Midbrain (tissue), 1 donor: ENCODE data around the gene SMTNL2.
"Not testable (repeated sequence)": the region's sequence is repeated elsewhere in the genome, so short reads cannot be mapped to it uniquely, and the experiment has no call there.

Source experiments
- DNase-seq: peaks from one replicate; lab custom pipeline; 2025; lab: John Stamatoyannopoulos, UW

Gene SMTNL2

GRCh38 chr17:4634976-4635375 lies 50.6 kb downstream of the SMTNL2 start:
- no peak for DNase-seq

GRCh38 chr17:4635823-4636375 lies 51.6 kb downstream of the SMTNL2 start:
- peak; percentile 13 for DNase-seq

GRCh38 chr17:4636474-4637100 lies 52.3 kb downstream of the SMTNL2 start:
- no peak for DNase-seq

DNA sequence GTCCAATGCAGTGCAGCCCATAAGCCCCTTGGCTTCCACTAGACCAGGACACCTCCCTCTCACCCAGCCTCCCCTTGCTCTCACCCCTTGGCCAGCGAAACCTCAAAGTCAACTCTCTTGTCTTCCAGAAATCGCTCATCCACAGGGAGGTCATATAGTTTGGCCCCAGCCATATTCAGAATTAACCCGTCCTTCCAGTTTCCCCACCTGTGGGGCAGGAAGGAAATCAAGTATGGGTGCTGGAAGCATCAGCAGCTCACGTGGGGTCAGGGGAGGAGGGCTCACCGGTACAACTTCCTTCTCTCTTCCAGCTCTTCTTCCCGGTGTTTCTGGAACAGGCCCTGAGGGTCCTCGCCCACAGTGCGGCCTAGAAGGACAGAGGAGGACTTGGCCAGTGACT lies 54.4 kb downstream of the SMTNL2 start:
- DNase-seq: not testable (repeated sequence)

GRCh38 chr17:4639301-4640059 lies 55.2 kb downstream of the SMTNL2 start:
- not testable (repeated sequence) for DNase-seq

DNA sequence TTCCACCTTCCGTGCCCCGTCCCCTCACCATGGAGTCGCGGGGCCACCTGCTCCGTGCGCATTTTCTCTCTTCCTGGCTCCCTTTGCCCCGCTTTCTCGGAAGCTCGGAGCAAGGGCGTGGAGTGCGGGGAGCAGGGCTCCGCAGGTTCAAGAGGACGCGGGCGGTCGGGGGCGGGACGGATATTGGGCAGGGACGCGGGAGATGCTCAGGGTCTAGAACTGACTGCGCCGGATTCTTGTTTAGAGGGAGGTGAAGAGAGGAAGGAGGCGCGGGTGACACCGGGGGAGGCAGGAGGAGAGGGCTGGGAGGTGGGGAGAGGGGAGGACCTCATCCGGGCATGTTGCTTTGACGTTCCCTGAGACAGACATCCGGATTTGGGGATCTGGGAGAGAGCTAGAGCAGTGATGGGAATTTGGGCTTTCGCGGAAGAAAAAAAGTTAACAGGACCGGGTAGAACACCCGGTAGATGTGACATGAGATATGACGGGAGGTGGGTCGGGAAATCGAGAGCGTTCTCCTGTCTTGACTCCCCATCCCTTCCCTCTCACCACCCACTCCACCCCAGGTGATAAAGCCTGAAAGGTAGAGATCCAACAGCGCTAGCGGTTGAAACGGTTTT lies 56.4 kb downstream of the SMTNL2 start:
- not testable (repeated sequence) for DNase-seq

- DNase-seq: no peak
Measured at GRCh38 chr17:4641297-4642195, 57.2 kb downstream of the SMTNL2 start, which contains the start of gene ALOX15. Gene ALOX15, minus strand, starts transcription at chr17:4641678. Its CDS starts 27 bp downstream, at chr17:4641651.

DNA sequence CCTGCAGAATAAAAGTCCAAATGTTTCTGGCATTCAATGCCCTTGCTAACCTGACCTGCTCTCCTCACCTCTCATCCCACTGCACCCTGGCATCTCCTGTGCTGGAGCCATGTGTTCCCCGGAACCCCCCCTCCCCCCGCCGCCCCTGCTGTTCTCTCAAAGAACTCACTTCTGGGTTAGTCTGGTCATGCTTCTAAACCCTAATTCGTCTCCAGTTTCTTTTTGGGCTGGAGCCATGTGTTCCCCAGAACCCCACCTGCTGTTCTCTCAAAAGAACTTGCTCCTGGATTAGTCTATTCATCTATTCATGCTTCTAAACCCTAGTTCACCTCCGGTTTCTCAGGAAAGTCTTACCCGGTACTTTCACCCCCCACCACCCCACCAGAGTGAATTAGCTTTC lies 58.0 kb downstream of the SMTNL2 start:
- no peak for DNase-seq

DNA sequence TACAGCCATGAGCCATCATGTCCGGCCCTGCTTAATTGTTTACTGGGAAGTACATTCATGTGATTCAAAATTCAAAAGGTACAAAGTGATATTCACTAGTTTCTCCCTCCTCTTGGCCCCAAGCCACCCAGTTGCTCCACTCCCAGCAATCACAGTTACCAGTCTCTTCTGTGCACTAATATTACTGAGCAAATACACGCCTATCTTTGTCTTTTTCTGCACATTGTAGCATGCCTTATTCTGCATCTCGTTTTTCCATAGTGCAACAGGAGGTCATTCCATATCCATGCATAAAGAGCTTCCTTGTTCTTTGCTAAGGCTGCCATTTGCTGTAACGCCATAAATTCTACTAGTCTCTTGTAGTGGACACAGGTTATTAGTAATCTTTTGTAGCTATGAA lies 59.3 kb downstream of the SMTNL2 start:
- no peak for DNase-seq

GRCh38 chr17:4645642-4646041 lies 61.3 kb downstream of the SMTNL2 start:
- no peak for DNase-seq

DNA sequence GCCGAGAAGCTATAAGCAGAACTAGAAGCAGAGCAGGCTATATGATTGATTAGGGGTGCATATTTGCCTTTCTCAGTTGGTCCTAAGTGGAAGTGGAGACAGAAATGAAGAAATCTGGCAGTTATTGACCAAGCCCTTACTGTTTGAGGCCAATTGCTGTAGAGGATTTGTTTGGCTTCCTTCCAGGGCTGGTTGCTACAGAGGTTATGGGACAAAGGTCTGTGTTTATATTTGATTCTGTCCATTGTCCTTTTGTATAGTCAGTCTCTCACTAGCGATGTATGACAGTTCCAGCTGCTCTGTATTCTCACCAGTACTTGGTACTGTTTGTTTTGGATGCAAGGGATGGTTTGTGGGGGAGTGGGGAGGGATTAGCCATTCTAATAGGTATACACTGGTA lies 64.4 kb downstream of the SMTNL2 start:
- DNase-seq: no peak

GRCh38 chr17:4652997-4653396 lies 68.7 kb downstream of the SMTNL2 start:
- no peak for DNase-seq

DNA sequence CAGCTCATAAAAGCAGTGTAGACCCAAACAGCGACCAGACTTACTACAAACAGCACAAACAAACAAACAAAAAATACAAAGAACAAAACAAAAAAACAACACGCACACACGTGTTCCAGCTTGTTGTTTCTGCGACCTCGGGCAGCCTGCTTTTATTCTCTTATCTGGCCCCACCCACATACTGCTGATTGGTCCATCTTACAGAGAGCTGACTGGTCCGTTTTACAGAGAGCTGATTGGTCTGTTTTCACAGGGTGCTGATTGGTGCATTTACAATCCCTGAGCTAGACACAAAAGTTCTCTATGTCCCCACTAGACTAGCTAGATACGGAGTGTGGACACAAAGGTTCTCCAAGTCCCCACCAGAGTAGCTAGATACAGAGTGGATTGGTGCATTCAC lies 71.6 kb downstream of the SMTNL2 start:
- not testable (repeated sequence) for DNase-seq

GRCh38 chr17:4657678-4658077 lies 73.3 kb downstream of the SMTNL2 start:
- no peak for DNase-seq
